Smooth muscle cell (in vitro differentiated cells): ENCODE results near the gene SUCLA2. TPM values are rescaled to one million over a fixed set of nuclear protein-coding genes. Genes with fewer than 3 reads are reported as not detected.

Experiments
- DNase-seq: peaks from one replicate; lab custom pipeline; 2025; ENCODE audit not compliant: unreplicated experiment; lab: John Stamatoyannopoulos, UW
- H2AFZ ChIP-seq: fragments of 200-600 bp; sonication (generic); 2 replicates; pipeline ENCODE4 v1.6.0; 2016; ENCODE audit warnings: antibody characterized with exemption, low read depth, mild to moderate bottlenecking
- H3F3A ChIP-seq: fragments of 200-600 bp; sonication (generic); 2 replicates; pipeline ENCODE4 v1.6.0; 2017; ENCODE audit warnings: antibody characterized with exemption, low read depth
- H3K27ac ChIP-seq: fragments of 200-600 bp; sonication (generic); 2 replicates; pipeline ENCODE4 v1.5.1; 2016; ENCODE audit warnings: low read depth, mild to moderate bottlenecking
- H3K27me3 ChIP-seq: fragments of 200-600 bp; sonication (generic); 2 replicates; pipeline ENCODE4 v1.6.1; 2016; ENCODE audit warnings: low read depth, mild to moderate bottlenecking
- H3K36me3 ChIP-seq: fragments of 200-600 bp; sonication (generic); 2 replicates; pipeline ENCODE4 v1.5.1; 2016; ENCODE audit warnings: low read depth
- H3K4me1 ChIP-seq: fragments of 200-600 bp; sonication (generic); 2 replicates; pipeline ENCODE4 v1.5.1; 2016; ENCODE audit warnings: low read depth
- H3K4me2 ChIP-seq: fragments of 200-600 bp; sonication (generic); 2 replicates; pipeline ENCODE4 v1.6.0; 2016; ENCODE audit warnings: mild to moderate bottlenecking
- H3K4me3 ChIP-seq: fragments of 200-600 bp; sonication (generic); 2 replicates; pipeline ENCODE4 v1.5.1; 2016; ENCODE audit warnings: mild to moderate bottlenecking
- H3K79me2 ChIP-seq: fragments of 200-600 bp; sonication (generic); 2 replicates; pipeline ENCODE4 v1.6.0; 2016; ENCODE audit warnings: low read depth, mild to moderate bottlenecking
- H3K9ac ChIP-seq: fragments of 200-600 bp; sonication (generic); 2 replicates; pipeline ENCODE4 v1.6.0; 2016; ENCODE audit warnings: low read depth
- H3K9me3 ChIP-seq: fragments of 200-600 bp; sonication (generic); replicated peaks from 2 replicates; pipeline ENCODE4 v1.5.1; 2016; ENCODE audit warnings: low read depth
- H4K20me1 ChIP-seq: fragments of 200-600 bp; sonication (generic); 2 replicates; pipeline ENCODE4 v1.6.0; 2016; ENCODE audit warnings: low read depth
- WGBS: methylation state at CpG from one replicate; pipeline ENCODE4 v1.1.7; 2016; ENCODE audit warnings: low lambda C conversion rate; 5-methylcytosine and 5-hydroxymethylcytosine counted together
- polyA plus RNA-seq: library from polyadenylated mRNA; unstranded; fragments of >200 nt; fragmentation: Nextera tagmentation; extraction: Ambion mirVana; gene quantifications from 2 replicates; pipeline ENCODE4 v1.2.1, GENCODE V29; 2016
- total RNA-seq: library from RNA; depleted of rRNA; stranded (reverse); fragments of >200 nt; gene quantifications from 2 replicates; pipeline ENCODE4 v1.2.3, GENCODE V29; 2014
- TF ChIP-seq, protein P1 (sequence below): fragments of 200-600 bp; sonication (generic); IDR thresholded peaks from 2 replicates; pipeline ENCODE4 v1.5.1; 2017; ENCODE audit warnings: borderline replicate concordance, mild to moderate bottlenecking, antibody characterized with exemption; ENCODE audit not compliant: insufficient read depth, poor library complexity, severe bottlenecking

The SUCLA2 gene
- total and polyA plus RNA-seq, 2 experiments from 2014 or later = 48.3 to 62.0 TPM

DNA sequence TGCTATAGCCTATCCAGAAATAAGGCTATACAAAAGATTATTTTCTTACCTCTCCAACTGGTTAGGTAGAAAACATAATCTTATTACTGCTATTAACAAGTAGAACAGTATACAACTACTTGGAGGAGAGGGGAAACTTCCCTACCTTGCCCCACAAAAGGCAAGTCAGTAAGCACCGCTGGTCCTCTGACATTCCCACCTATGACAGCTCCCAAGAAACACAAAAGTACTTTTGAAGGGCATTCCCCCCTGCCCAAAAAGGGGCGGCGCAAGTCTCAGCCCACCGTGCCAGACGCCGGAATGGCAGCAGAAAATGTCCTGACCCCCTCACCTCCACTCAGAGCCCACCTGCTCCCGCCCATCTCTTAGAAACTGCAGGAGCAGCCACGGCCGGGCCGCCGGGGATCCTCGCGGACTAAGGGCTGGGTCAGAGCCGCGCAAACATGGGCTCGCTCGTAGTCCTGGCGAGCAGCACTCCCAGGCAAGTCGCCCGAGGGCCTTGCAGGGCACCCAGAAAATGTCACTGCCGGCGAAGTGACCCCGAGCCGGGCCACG, 437 bp downstream of the SUCLA2 start:
- Histone ChIP-seq H3K79me2 (peaks cover 49% of the 10 kb centered on the region), H3K9ac (peak overlapping the region; percentile 85)

DNA sequence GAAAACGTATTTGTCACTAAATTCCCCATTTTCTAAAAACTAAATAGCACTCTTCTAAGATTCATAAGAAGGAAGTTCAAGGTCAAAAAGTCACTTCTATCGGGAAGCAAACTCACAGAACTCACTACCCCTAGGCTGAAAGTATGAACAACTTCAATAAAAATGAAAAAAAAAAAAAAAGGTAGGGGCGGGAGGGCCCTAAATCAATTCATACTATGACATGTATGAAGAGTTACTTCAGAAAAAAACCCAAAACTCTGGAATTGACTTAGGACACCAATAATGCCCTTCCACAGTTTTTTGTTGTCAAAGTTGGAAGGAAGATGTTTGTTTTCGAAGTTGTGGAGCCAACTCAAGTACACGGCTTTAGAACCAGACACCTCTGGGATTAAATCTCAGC, 1.1 kb downstream of the SUCLA2 start:
- H3K36me3 ChIP-seq = no peaks in the 10 kb centered on the region
- peak overlapping the region; percentile 85 for H3K9ac ChIP-seq
- DNase-seq = no peak
- no peak overlapping the region for H3K27ac ChIP-seq
- H3K4me1 ChIP-seq = peaks cover 8% of the 10 kb centered on the region
- H3K79me2 ChIP-seq = peaks cover 56% of the 10 kb centered on the region
- no peaks in the 10 kb centered on the region for H3K27me3 ChIP-seq
- H3K9me3 ChIP-seq = no peaks in the 10 kb centered on the region
- no peaks in the 10 kb centered on the region for H3F3A ChIP-seq
- H4K20me1 ChIP-seq = peaks cover 5% of the 10 kb centered on the region
- H2AFZ ChIP-seq = no peak overlapping the region
- peak overlapping the region; percentile 89 for H3K4me2 ChIP-seq
- TF ChIP-seq, protein P1, sequence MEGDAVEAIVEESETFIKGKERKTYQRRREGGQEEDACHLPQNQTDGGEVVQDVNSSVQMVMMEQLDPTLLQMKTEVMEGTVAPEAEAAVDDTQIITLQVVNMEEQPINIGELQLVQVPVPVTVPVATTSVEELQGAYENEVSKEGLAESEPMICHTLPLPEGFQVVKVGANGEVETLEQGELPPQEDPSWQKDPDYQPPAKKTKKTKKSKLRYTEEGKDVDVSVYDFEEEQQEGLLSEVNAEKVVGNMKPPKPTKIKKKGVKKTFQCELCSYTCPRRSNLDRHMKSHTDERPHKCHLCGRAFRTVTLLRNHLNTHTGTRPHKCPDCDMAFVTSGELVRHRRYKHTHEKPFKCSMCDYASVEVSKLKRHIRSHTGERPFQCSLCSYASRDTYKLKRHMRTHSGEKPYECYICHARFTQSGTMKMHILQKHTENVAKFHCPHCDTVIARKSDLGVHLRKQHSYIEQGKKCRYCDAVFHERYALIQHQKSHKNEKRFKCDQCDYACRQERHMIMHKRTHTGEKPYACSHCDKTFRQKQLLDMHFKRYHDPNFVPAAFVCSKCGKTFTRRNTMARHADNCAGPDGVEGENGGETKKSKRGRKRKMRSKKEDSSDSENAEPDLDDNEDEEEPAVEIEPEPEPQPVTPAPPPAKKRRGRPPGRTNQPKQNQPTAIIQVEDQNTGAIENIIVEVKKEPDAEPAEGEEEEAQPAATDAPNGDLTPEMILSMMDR = no peak
- WGBS = 67% methylated on average over 5 of the region's 5 CpGs
- H3K4me3 ChIP-seq = peak overlapping the region; percentile 91

More for the DNA sequence above, 437 bp downstream of the SUCLA2 start:
- H3K27me3 ChIP-seq = no peaks in the 10 kb centered on the region
- TF ChIP-seq, protein P1 = no peak
- no peaks in the 10 kb centered on the region for H3K9me3 ChIP-seq
- peaks cover 4% of the 10 kb centered on the region for H4K20me1 ChIP-seq
- peak overlapping the region; percentile 96 for H2AFZ ChIP-seq
- peaks cover 8% of the 10 kb centered on the region for H3K4me1 ChIP-seq
- peak overlapping the region; percentile 91 for H3K4me3 ChIP-seq
- H3F3A ChIP-seq = no peaks in the 10 kb centered on the region
- peak overlapping the region; percentile 21 for H3K27ac ChIP-seq
- DNase-seq = no peak
- peak overlapping the region; percentile 89 for H3K4me2 ChIP-seq
- no peaks in the 10 kb centered on the region for H3K36me3 ChIP-seq
- 0% methylated on average over 25 of the region's 25 CpGs for WGBS

DNA sequence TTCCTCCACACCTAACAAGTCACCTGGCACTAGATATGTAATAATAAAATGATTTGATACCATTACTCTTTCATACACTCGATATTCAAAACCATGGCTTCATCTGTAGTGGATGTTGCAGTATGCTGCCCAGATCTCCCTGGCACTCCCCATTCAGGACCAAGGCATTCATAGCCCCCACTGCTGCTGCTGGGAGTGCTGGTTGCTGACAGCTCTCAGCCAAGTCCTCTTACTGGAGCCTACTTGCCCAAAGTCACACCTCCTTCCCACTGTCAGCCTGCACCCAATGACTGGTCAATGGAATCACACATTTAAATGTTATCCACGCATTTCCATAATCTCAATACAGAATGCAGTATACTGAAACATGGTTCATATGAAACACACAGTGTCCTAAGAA, 3.7 kb downstream of the SUCLA2 start:
- H4K20me1 ChIP-seq = peaks cover 9% of the 10 kb centered on the region
- H3K4me1 ChIP-seq = peaks cover 8% of the 10 kb centered on the region
- H3F3A ChIP-seq = no peaks in the 10 kb centered on the region
- H3K27ac ChIP-seq = no peak overlapping the region
- peaks cover 75% of the 10 kb centered on the region for H3K79me2 ChIP-seq
- no peaks in the 10 kb centered on the region for H3K27me3 ChIP-seq
- no peak overlapping the region for H3K4me2 ChIP-seq
- TF ChIP-seq, protein P1 = no peak
- no peak overlapping the region for H3K9ac ChIP-seq
- no peaks in the 10 kb centered on the region for H3K36me3 ChIP-seq
- H2AFZ ChIP-seq = no peak overlapping the region
- DNase-seq = no peak
- no peaks in the 10 kb centered on the region for H3K9me3 ChIP-seq
- no peak overlapping the region for H3K4me3 ChIP-seq
- WGBS = 96% methylated on average over 2 of the region's 2 CpGs

DNA sequence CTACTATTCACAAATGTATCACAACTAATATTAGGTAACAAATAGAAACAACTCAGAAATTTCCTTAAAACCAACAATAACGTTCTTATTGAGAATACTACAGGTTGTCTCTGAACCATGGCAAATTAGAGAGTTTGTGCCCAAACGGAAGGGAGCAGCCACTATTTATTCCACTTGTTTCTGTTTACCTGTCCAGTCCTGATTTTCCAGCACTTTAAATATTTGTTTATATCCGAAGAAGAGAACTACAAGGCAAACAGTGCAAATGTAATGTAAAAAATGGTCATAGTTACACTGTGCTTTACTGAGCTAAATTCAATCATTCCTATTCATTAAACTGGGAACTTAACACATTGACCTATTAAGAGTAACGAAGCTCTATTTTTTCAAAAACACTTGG, 9.2 kb downstream of the SUCLA2 start:
- H3F3A ChIP-seq = no peaks in the 10 kb centered on the region
- H4K20me1 ChIP-seq = peaks cover 11% of the 10 kb centered on the region
- H3K79me2 ChIP-seq = peaks cover 53% of the 10 kb centered on the region
- no peaks in the 10 kb centered on the region for H3K4me1 ChIP-seq
- TF ChIP-seq, protein P1 = no peak
- no peaks in the 10 kb centered on the region for H3K27me3 ChIP-seq
- no peak overlapping the region for H3K27ac ChIP-seq
- H3K9me3 ChIP-seq = no peaks in the 10 kb centered on the region
- H3K4me3 ChIP-seq = no peak overlapping the region
- no peak overlapping the region for H3K4me2 ChIP-seq
- no peak overlapping the region for H2AFZ ChIP-seq
- no peak overlapping the region for H3K9ac ChIP-seq
- H3K36me3 ChIP-seq = peaks cover 7% of the 10 kb centered on the region
- DNase-seq = no peak
- WGBS = 93% methylated on average over 4 of the region's 4 CpGs
